HG03521 (cell line): ENCODE data around the gene POU3F1.
"Not testable (repeated sequence)": the region's sequence is repeated elsewhere in the genome, so short reads cannot be mapped to it uniquely, and the experiment has no call there.

Experiments
- ATAC-seq: cut with Tn5 transposase; IDR thresholded peaks from one replicate; pipeline ENCODE4 v1.9.1; 2021; ENCODE audit warnings: mild to moderate bottlenecking, moderate library complexity; ENCODE audit not compliant: unreplicated experiment

Gene POU3F1

DNA sequence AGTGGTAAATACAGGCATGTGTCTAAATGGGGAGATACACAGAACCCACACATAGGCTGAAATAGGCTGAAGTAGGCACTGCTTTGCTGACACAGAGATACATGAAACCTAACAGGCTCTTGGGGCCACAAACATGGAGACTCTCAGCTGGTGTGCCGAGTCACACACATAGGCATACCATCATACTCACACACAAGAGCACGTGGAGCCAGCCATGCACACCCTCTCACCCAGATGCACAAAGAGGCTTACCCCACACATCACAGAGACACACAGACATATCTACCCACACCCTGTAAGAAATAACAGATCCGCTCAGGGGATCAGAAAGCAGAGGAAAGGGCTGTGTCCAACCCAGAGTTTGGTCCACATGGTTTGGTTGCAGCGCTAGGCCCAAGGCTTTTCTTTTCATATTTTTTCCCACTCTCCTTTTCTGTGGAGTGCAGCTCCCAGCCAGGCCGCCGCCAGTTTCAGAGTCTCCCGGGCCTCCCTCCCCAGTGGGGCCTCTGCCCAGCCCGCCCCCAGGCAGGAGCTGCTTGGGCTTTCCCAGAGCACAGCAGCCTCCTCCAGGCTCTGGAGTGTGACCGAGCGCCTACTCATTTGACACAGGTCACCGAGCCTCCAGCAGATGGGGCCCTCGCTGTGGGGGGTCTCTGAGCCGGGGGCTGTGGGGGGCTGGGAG, 3.9 kb upstream of the POU3F1 start:
- ATAC-seq: no peak

- no peak for ATAC-seq
Observed at GRCh38 chr1:38047603-38048141, 1.1 kb upstream of the POU3F1 start.

DNA sequence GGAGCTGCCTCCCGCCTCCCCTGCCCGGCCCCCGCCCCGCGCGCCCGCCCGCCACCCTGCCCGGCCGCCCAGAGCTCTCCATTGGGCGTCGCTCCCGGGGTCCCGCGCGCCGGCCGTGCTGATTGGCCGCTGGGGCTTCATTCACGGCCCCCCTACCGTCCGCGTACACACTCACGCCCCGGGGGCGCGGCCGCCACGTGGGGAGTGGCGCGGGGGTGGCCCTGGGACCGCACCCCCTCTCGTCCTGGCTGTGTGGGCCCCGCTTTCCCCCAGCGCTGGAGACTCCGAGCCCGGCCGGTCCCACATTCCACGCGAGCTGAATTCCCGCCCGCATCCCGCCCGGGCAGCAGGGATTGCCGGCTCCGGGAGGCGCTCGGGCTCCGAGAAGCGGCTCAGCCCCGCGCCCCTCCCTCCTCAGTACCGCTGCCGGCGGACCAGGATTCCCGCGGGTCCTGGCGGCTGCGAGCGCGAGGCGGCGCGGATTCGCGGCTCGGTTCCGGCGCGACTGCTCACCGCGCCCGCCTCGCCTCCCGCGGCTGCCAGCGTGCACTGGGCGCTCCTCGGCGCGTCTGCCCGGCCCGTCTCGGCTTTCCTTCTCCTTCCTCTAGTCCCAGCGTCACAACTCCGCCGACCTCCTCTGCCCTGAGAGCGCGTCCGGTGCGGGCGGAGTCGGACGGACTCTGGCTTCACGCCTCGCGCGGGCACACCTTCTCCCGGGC, 450 bp upstream of the POU3F1 start:
- peak; percentile 65 for ATAC-seq

DNA sequence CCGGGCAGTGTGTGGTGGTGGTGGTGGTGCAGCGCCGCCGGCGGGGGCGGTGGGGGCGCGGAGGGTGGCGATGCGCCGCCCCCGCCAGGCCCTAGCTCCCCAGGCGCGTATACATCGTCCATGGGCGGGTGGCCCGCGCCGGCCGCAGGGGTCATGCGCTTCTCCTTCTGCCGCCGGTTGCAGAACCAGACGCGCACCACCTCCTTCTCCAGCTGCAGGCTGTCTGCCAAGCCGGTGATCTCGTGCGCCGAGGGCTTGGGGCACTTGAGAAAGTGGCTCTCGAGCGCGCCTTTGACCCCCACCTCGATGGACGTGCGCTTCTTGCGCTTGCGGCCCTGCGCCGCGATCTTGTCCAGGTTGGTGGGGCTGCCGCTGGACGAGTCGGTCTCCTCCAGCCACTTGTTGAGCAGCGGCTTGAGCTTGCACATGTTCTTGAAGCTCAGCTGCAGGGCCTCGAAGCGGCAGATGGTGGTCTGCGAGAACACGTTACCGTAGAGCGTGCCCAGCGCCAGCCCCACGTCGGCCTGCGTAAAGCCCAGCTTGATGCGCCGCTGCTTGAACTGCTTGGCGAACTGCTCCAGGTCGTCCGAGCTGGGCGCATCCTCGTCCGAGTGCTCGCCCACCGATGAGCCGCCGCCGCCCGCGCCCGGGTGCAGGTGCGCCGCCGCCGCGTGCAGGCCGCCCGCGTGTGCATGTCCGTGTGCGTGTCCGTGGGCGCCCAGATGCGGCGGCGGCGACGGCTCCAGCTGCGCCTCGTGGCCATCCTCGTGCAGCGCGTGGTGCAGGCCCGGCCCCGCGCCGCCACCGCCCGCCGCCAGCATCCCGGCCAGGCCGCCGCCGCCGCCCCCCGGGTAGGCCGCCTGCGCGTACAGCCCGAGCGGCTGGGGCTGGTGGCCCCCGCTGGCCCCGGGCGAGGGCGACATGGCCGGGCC, 926 bp downstream of the POU3F1 start:
- no peak for ATAC-seq

GRCh38 chr1:38044221-38045215, 2.1 kb downstream of the POU3F1 start:
- ATAC-seq: no peak

DNA sequence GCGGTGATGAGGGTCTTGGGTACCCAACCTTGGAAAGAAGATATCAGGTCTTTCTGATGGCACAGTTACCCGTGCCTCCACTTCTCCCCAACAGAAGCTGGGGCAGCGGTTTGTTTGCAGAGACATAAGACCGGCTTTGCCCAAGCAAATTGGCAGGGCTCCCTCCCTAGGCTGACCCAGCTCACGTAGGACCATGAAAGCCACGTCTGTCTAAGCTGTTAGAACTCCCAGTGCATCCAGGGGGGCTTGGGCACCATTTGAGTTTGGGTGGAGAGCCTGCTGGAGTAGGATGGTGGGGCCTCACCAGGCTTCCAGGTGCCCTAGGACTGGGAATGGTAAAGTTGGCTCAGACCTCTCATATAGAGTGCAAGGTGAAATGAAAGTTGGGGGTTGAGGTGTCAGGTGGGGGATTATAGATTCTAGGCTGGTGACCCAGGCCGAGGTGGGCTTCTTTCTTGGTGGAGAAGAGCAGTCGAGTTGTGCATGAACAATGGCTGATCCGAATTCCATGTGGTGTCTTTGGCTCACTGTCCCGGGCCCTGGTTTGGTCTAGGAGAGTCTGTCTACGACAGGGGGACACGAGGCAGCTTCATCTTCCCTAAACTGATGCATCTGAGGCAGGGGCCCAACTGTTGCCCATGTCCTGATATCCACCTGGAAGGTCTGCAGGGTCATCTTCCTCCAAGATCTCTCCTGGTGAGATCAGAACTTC, 3.4 kb downstream of the POU3F1 start:
- ATAC-seq: no peak

GRCh38 chr1:38041936-38042834, 4.4 kb downstream of the POU3F1 start:
- no peak for ATAC-seq

DNA sequence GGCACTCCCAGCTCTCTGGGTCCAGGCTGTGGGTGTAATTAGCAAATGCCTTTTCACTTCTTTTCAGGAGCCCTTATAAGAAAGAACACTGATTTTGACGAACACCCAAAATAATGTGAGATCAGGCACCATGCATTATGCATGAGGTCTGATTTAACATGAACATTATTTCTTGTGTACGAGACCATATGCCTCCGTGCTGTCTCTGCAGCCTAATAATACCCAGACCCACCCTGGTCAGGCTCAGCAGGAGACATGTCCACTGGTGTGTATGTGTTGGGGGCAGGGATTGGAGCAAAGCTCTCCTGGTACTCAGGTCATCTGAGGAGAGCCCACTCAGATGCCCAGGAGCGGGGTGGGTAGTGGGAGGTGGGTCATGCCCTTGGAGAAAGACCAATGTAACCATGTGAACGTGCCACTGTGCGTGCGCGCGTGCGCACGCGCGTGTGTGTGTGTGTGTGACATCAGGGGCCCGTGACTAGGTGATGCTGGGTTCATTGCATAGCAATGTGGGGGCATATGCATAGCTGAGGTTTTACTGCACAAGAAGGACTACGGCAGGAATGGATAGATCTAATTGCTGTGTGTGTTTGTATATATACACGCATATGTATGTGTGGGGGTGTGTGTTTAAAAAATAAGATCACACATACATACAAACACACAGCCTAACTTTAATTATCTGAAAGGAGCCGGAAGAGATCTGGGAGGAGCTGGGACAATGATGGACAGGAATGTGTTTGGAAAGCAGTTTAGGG, 7.1 kb downstream of the POU3F1 start:
- no peak for ATAC-seq

DNA sequence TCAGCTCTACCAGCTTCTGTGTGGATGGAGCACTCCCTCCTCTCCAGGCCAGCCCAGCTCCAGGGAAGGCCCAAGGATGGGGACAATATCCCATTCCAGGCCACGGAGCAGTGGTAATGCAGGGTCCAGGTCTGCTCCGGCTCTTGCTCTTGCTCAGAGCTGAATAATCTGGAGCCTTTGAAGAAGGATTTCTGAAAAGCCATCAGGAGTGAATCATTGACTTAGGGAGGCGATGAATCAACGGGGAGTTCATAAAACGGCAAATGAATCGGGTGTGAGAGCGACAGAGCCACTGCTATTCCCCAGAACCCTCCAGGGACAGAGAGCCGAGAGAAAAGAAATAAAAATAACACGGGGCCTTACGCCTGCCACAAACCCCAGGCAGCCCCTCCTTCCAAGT, 7.7 kb downstream of the POU3F1 start:
- ATAC-seq: no peak

- ATAC-seq: no peak
Observed at GRCh38 chr1:38037221-38037939, 9.2 kb downstream of the POU3F1 start.

DNA sequence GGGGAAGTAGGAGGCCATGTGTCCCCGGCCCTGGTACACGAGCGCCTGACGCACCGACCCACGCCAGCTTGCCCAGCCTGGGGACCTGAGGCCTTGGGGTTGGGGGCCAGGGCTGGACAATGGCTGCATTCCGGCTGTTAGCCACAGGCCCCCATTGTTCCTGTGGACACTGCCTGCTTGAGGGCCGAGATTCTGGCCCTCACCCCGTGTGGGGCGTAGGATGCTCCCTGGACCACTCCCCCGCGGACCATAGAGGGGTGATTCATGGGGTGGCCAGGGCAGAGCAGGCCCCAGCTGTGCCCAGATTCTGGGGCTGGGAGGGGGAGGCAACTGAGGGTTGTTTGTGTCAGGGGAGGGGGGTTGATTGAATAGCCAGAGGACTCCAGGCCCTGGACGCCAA, 11.7 kb downstream of the POU3F1 start:
- no peak for ATAC-seq

- ATAC-seq: not testable (repeated sequence)
Observed at GRCh38 chr1:38032992-38033391, 13.6 kb downstream of the POU3F1 start.

GRCh38 chr1:38031513-38031866, 15.1 kb downstream of the POU3F1 start:
- ATAC-seq: no peak

DNA sequence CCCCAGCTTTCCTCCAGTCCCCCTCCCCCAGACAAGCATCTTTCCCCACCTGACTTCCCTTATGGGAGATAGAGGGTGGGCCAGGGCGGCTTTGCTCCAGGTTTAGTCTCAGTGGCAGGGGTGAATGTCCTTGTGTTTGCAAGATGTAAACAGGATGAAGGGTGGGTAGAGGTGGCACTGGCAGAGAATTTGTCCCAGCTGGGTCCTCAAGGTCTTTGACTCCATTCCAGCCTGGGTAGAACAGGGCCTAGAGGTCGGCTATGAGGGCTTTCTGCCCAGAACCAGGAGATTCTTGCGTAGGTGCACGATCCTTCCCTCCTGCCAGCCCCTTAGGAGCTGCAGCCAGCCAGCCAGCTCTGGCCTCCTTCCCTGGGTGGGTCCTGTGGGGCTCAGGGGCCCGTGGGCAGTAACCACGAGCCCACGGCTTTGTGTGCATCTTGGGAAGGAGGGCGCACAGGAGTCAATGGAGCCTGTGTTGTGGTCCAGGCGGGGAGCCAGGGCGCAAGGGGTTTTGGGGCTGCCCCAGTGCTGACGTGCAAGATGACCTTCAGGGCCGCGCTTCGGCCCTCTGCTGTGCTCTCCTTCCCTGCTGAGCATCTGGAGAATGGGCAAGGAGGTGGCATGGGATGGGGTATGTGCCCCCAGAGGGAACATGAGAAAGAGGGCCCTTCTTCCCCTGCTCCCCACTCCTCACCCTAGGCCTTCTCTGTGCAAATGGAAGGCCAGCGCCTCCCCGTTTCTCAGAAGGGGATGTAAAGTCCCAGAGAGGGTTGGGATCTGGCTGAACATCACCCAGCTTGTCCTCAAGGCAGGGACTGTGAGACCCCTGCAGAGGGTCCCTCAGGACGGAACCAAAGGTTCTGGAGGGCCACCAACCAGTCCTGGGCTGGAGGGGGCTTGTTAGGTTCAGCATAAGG, 15.7 kb downstream of the POU3F1 start:
- ATAC-seq: no peak

GRCh38 chr1:38029685-38030511, 16.7 kb downstream of the POU3F1 start:
- ATAC-seq: peak; percentile 40
